ENCODE measurements around the gene SPTBN2.

Gene SPTBN2

DNA sequence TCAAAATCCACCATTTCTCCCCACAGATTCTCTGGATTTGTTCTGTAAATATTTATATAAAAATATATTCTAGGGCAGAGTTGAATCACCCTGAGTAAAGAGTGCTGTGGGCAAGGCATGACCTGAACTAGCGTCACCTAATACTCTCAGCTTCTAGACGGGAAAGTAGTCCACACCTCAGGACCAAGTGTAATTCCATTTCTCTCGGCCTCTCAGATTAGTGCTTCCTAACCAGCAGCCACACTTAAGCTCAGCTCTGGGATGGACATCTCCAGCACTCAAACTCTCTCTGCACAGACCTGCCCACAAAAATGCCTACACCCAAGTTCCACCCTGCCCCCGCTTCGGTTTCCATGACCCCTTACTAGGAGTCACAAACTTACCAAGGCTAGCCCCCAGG lies 5.3 kb downstream of the SPTBN2 start:
- Histone ChIP-seq H3K27me3 (ENCODE audit: low read length) (no peaks in the 10 kb centered on the region), H3K79me2 (ENCODE audit: insufficient read depth, low read length) (no peaks in the 10 kb centered on the region), H3K27ac (ENCODE audit: low read depth, low read length) (no peak overlapping the region), H3K36me3 (ENCODE audit: low read length) (no peaks in the 10 kb centered on the region), H4K20me1 (ENCODE audit: low read depth, low read length) (no peaks in the 10 kb centered on the region), H3K9me2 (replicated peaks; ENCODE audit: insufficient read depth, low read length) (no peaks in the 10 kb centered on the region), H3K9me3 (ENCODE audit: insufficient read depth, low read length) (no peaks in the 10 kb centered on the region), H2AFZ (ENCODE audit: low read depth, low read length, severe bottlenecking) (no peak overlapping the region), H3F3A (ENCODE audit: insufficient read depth) (peaks cover 10% of the 10 kb centered on the region; the same call in 1 of the 2 replicates), H3K4me3 (ENCODE audit: insufficient read depth, low read length, poor library complexity, severe bottlenecking) (no peak overlapping the region), H3K4me2 (ENCODE audit: low read depth, low read length, poor library complexity, severe bottlenecking) (no peak overlapping the region), H3K9ac (ENCODE audit: low read length) (no peak overlapping the region)
- TF ChIP-seq, protein P1, sequence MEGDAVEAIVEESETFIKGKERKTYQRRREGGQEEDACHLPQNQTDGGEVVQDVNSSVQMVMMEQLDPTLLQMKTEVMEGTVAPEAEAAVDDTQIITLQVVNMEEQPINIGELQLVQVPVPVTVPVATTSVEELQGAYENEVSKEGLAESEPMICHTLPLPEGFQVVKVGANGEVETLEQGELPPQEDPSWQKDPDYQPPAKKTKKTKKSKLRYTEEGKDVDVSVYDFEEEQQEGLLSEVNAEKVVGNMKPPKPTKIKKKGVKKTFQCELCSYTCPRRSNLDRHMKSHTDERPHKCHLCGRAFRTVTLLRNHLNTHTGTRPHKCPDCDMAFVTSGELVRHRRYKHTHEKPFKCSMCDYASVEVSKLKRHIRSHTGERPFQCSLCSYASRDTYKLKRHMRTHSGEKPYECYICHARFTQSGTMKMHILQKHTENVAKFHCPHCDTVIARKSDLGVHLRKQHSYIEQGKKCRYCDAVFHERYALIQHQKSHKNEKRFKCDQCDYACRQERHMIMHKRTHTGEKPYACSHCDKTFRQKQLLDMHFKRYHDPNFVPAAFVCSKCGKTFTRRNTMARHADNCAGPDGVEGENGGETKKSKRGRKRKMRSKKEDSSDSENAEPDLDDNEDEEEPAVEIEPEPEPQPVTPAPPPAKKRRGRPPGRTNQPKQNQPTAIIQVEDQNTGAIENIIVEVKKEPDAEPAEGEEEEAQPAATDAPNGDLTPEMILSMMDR (IDR thresholded peaks at IDR 0.05; ENCODE audit: insufficient read depth, low read length, poor library complexity, severe bottlenecking) = no peak
- no peak for TF ChIP-seq EZH2phosphoT487 (conservative IDR thresholded peaks at IDR 0.05; ENCODE audit: low read length)

- no peak overlapping the region for H3K4me2 ChIP-seq (ENCODE audit: low read depth, low read length, poor library complexity, severe bottlenecking)
- H3K9me3 ChIP-seq (ENCODE audit: insufficient read depth, low read length) = no peaks in the 10 kb centered on the region
- H3K9me2 ChIP-seq (replicated peaks; ENCODE audit: insufficient read depth, low read length) = no peaks in the 10 kb centered on the region
- no peaks in the 10 kb centered on the region for H3K79me2 ChIP-seq (ENCODE audit: insufficient read depth, low read length)
- H3K36me3 ChIP-seq (ENCODE audit: low read length) = no peaks in the 10 kb centered on the region
- H4K20me1 ChIP-seq (ENCODE audit: low read depth, low read length) = no peaks in the 10 kb centered on the region
- TF ChIP-seq, protein P1 (IDR thresholded peaks at IDR 0.05; ENCODE audit: insufficient read depth, low read length, poor library complexity, severe bottlenecking) = no peak
- TF ChIP-seq EZH2phosphoT487 (conservative IDR thresholded peaks at IDR 0.05; ENCODE audit: low read length) = no peak
- H3K27ac ChIP-seq (ENCODE audit: low read depth, low read length) = no peak overlapping the region
- no peaks in the 10 kb centered on the region for H3K27me3 ChIP-seq (ENCODE audit: low read length)
- no peak overlapping the region for H3K9ac ChIP-seq (ENCODE audit: low read length)
- H3K4me3 ChIP-seq (ENCODE audit: insufficient read depth, low read length, poor library complexity, severe bottlenecking) = no peak overlapping the region
- peaks cover 10% of the 10 kb centered on the region; the same call in 1 of the 2 replicates for H3F3A ChIP-seq (ENCODE audit: insufficient read depth)
- H2AFZ ChIP-seq (ENCODE audit: low read depth, low read length, severe bottlenecking) = no peak overlapping the region
Measured at GRCh38 chr11:66722745-66723651, 6.0 kb downstream of the SPTBN2 start.

DNA sequence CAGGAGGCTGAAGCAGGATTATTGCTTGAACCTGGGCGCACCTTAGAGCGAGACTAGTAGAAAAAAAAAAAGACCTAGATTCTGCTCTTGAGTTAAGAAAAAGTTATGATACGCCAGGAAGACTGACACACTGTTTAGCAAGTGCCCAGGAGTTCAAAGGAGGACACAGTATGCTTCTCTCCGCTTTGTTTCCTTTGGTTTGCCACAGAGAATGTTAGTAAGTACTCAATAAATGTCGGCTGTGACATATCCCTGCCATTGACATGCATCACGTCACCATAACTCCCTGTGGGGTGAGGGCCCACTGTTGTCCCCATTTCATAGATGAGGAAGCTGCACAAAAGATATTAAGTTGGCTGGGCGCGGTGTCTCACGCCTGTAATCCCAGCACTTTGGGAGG lies 7.1 kb downstream of the SPTBN2 start:
- H3K4me2 ChIP-seq (ENCODE audit: low read depth, low read length, poor library complexity, severe bottlenecking) = no peak overlapping the region
- no peaks in the 10 kb centered on the region for H3K27me3 ChIP-seq (ENCODE audit: low read length)
- no peak overlapping the region for H3K9ac ChIP-seq (ENCODE audit: low read length)
- H3K4me3 ChIP-seq (ENCODE audit: insufficient read depth, low read length, poor library complexity, severe bottlenecking) = no peak overlapping the region
- no peaks in the 10 kb centered on the region for H3K9me3 ChIP-seq (ENCODE audit: insufficient read depth, low read length)
- no peak overlapping the region for H3K27ac ChIP-seq (ENCODE audit: low read depth, low read length)
- H4K20me1 ChIP-seq (ENCODE audit: low read depth, low read length) = no peaks in the 10 kb centered on the region
- no peaks in the 10 kb centered on the region for H3K79me2 ChIP-seq (ENCODE audit: insufficient read depth, low read length)
- H3K9me2 ChIP-seq (replicated peaks; ENCODE audit: insufficient read depth, low read length) = no peaks in the 10 kb centered on the region
- no peak overlapping the region for H2AFZ ChIP-seq (ENCODE audit: low read depth, low read length, severe bottlenecking)
- H3K36me3 ChIP-seq (ENCODE audit: low read length) = no peaks in the 10 kb centered on the region
- peaks cover 7% of the 10 kb centered on the region; the same call in 1 of the 2 replicates for H3F3A ChIP-seq (ENCODE audit: insufficient read depth)
- TF ChIP-seq, protein P1 (IDR thresholded peaks at IDR 0.05; ENCODE audit: insufficient read depth, low read length, poor library complexity, severe bottlenecking) = no peak
- no peak for TF ChIP-seq EZH2phosphoT487 (conservative IDR thresholded peaks at IDR 0.05; ENCODE audit: low read length)

Measured in SU-DHL-6 (cell line).